ENCODE measurements around the gene SLC35D2.
"Not testable (repeated sequence)": the region's sequence is repeated elsewhere in the genome, so short reads cannot be mapped to it uniquely, and the experiment has no call there.

Gene SLC35D2

GRCh38 chr9:96350866-96351265, 32.6 kb downstream of the SLC35D2 start:
- DNase-seq = no peak

- DNase-seq = no peak
Measured at GRCh38 chr9:96348261-96348660, 35.2 kb downstream of the SLC35D2 start.

GRCh38 chr9:96345551-96345950, 38.0 kb downstream of the SLC35D2 start:
- no peak for DNase-seq

GRCh38 chr9:96344458-96345180, 38.9 kb downstream of the SLC35D2 start:
- DNase-seq = no peak

GRCh38 chr9:96343515-96344360, 39.8 kb downstream of the SLC35D2 start:
- DNase-seq = no peak

- no peak for DNase-seq
Measured at GRCh38 chr9:96342571-96343245, 40.8 kb downstream of the SLC35D2 start.

- DNase-seq = no peak
Measured at GRCh38 chr9:96340707-96341106, 42.8 kb downstream of the SLC35D2 start.

GRCh38 chr9:96338299-96338698, 45.2 kb downstream of the SLC35D2 start:
- no peak for DNase-seq

GRCh38 chr9:96333958-96334357, 49.6 kb downstream of the SLC35D2 start:
- DNase-seq = no peak

GRCh38 chr9:96331236-96331947, 52.1 kb downstream of the SLC35D2 start:
- no peak for DNase-seq

GRCh38 chr9:96327694-96328352, 55.7 kb downstream of the SLC35D2 start:
- DNase-seq = no peak

GRCh38 chr9:96323169-96323568, 60.3 kb downstream of the SLC35D2 start:
- DNase-seq = no peak

GRCh38 chr9:96322736-96323135, 60.8 kb downstream of the SLC35D2 start:
- not testable (repeated sequence) for DNase-seq

GRCh38 chr9:96322210-96322609, 61.3 kb downstream of the SLC35D2 start:
- DNase-seq = not testable (repeated sequence)

- no peak for DNase-seq
Measured at GRCh38 chr9:96321515-96321914, 62.0 kb downstream of the SLC35D2 start.

- DNase-seq = no peak
Measured at GRCh38 chr9:96320749-96321280, 62.7 kb downstream of the SLC35D2 start.

GRCh38 chr9:96318921-96319565, 64.5 kb downstream of the SLC35D2 start:
- DNase-seq = no peak

- DNase-seq = peak; percentile 12
Measured at GRCh38 chr9:96317335-96317980, 66.1 kb downstream of the SLC35D2 start.

- no peak for DNase-seq
Measured at GRCh38 chr9:96309850-96310249, 73.7 kb downstream of the SLC35D2 start.

- DNase-seq = not testable (repeated sequence)
Measured at GRCh38 chr9:96306958-96307357, 76.6 kb downstream of the SLC35D2 start.

- DNase-seq = no peak
Measured at GRCh38 chr9:96305171-96305570, 78.3 kb downstream of the SLC35D2 start.

Data from effector CD8-positive, alpha-beta T cell (primary cell).